Heart left ventricle (tissue), 16 donors: Measurements from ENCODE around the gene ASPA. TPM values are rescaled to one million over a fixed set of nuclear protein-coding genes. Genes with fewer than 3 reads are reported as not detected.
A peak's percentile ranks its signal among the peaks of the same experiment; 100 is the strongest.
"Not testable (repeated sequence)": the region's sequence is repeated elsewhere in the genome, so short reads cannot be mapped to it uniquely, and the experiment has no call there.

Source experiments
- ATAC-seq, 4 donors: fragments of 200-7000 bp; cut with Tn5 transposase; one replicate each; pipeline ENCODE4 v1.9.1; 2020 to 2022; ENCODE audit warnings: moderate library complexity in 4 of 4, mild to moderate bottlenecking in 3 of 4, moderate number of reproducible peaks in 1 of 4
- DNase-seq, 5 donors: peaks; one replicate each; pipeline ENCODE4 v3.0.0-alpha.2; 2020
- H3K27ac ChIP-seq, 12 donors: fragments of 200-600 bp; sonication (generic) in 4 of 12; one replicate each; pipeline versions ENCODE4 v1.5.0 to v1.8.0; 2016 to 2022; ENCODE audit warnings: mild to moderate bottlenecking in 2 of 12
- H3K27me3 ChIP-seq, 9 donors: fragments of 200-600 bp; sonication (generic) in 2 of 9; one replicate each; pipeline versions ENCODE4 v1.5.1 to v1.8.0; 2016 to 2022; ENCODE audit warnings: mild to moderate bottlenecking in 3 of 9
- H3K36me3 ChIP-seq, 9 donors: fragments of 200-600 bp; sonication (generic) in 2 of 9; one replicate each; pipeline versions ENCODE4 v1.5.0 to v1.8.0; 2018 to 2022; ENCODE audit warnings: mild to moderate bottlenecking in 2 of 9
- H3K4me1 ChIP-seq, 12 donors: fragments of 200-600 bp; sonication (generic) in 4 of 12; one replicate each; pipeline versions ENCODE4 v1.5.0 to v1.8.0; 2016 to 2022; ENCODE audit warnings: mild to moderate bottlenecking in 3 of 12
- H3K4me3 ChIP-seq, 12 donors: fragments of 200-600 bp; sonication (generic) in 4 of 12; one replicate each; pipeline versions ENCODE4 v1.5.0 to v1.8.0; 2017 to 2022; ENCODE audit warnings: mild to moderate bottlenecking in 9 of 12, moderate library complexity in 4 of 12
- H3K9me3 ChIP-seq, 12 donors: fragments of 200-600 bp; sonication (generic) in 4 of 12; one replicate each; pipeline versions ENCODE4 v1.5.0 to v1.8.0; 2016 to 2022; ENCODE audit warnings: mild to moderate bottlenecking in 1 of 12
- CTCF ChIP-seq, 12 donors: fragments of 200-600 bp; sonication (generic) in 4 of 12; IDR thresholded peaks; one replicate each; pipeline versions ENCODE4 v1.5.0 to v1.8.0; 2018 to 2022; ENCODE audit warnings: antibody characterized with exemption in 12 of 12, mild to moderate bottlenecking in 5 of 12
- POLR2A ChIP-seq, 2 donors: fragments of 450-650 bp; IDR thresholded peaks; one replicate each; pipeline ENCODE4 v1.6.1; 2017; ENCODE audit warnings: antibody characterized with exemption in 2 of 2, mild to moderate bottlenecking in 2 of 2, moderate library complexity in 2 of 2
- WGBS, 4 donors: extraction: QIAGEN DNeasy Blood & Tissue Kit in 2 of 4; methylation state at CpG; one replicate each; pipeline versions ENCODE4 v1.1.5 to v1.1.7; 2013 to 2018; 5-methylcytosine and 5-hydroxymethylcytosine counted together
- intact Hi-C, 10 donors: fragments of 100-400 bp; cut with DNase I; formaldehyde crosslinking; loops; one replicate each; pipeline versions ENCODE4 v1.11.1 to v1.14.2; 2022
- long read RNA-seq, 3 donors: library from polyadenylated mRNA; unstranded; transcript quantifications; one replicate each; pipeline ENCODE4 v2.0.0, GENCODE V29; 2020 to 2021
- polyA plus RNA-seq, 2 donors: library from polyadenylated mRNA; stranded (reverse); fragments of 200-250 nt; gene quantifications; one replicate each; pipeline ENCODE4 v1.2.3, GENCODE V29; 2013
- total RNA-seq, 9 donors: library from RNA; depleted of rRNA in 2 of 9; stranded (reverse); fragments of >200 nt in 2 of 9; fragmentation: NEBNext Ultra II Directional in 3 of 9; extraction: Animal tissue kit (Norgen Biotek cat#: 25700) in 3 of 9; gene quantifications; one replicate each; pipeline versions ENCODE4 v1.1.0 to v1.2.4, GENCODE V29; 2016 to 2023
- donor health status: ischemic (EF 13 %, LVEDD 7.1; RV severe dilation, severe dysfunction).
- donor health status: healthy with polysubstance abuse.
- donor health status: DM: no; HTN: yes; CAD: no.
- donor health status: DM: no; HTN: no; CAD: no.
- donor health status: ischemic (EF 25% LVEDD 6.9; RV normal size, moderate dysfunction).
- donor health status: ischemic (EF 25% LVEDD 5.7; RV mildly dilated, moderate dysfunction).
- donor health status: healthy.
- donor health status: DM: yes; HTN: yes; CAD: no.
- donor health status: ischemic (EF 35%, LVEDD 5.7; RV mildly dilated, moderate dysfunction).
- donor health status: nonischemic (EF 11% LVEDD 7.7; RV severe dilation, severe dysfunction).
- donor health status: DM: yes; HTN: yes; CAD: no.
- donor health status: PGD.
- donor health status: ischemic (EF 29% LVEDD 5.4; RV normal size, mild dysfunction).
- donor health status: nonischemic (EF 23%, LVEDD 6.1; RV moderate dilation, normal function).

Gene ASPA
- 1 to 10 TPM in 6 of 9 donors, under 1 TPM in 3; 0.44 to 2.4 (median 1.3) TPM for total RNA-seq
- polyA plus RNA-seq, result under 1 TPM; 0.26 to 0.88 TPM
- long read RNA-seq, donor 1, result 0 reads
- long read RNA-seq, donor 2, full-length matches to known transcripts, result 2 of 2 reads
- long read RNA-seq, donor 2, partial matches to known transcripts, result 0 of 2 reads
- long read RNA-seq, donor 2, other reads (novel, unspliced or antisense), result 0 of 2 reads
- long read RNA-seq, donor 3, result 0 reads

- peak in 1 of 4 donors; percentile 65 for ATAC-seq
- peak in 1 of 12 donors; percentile 6 for TF ChIP-seq CTCF (IDR thresholded peaks at IDR 0.05)
- no peak for TF ChIP-seq POLR2A (IDR thresholded peaks at IDR 0.05)
- Histone ChIP-seq H3K36me3 (no peaks in the 10 kb centered on the region), H3K4me3 (peak within 1 kb of the TSS in 10 of 12 donors; percentile 17 to 61 (median 43)), H3K27me3 (no peaks in the 10 kb centered on the region), H3K27ac (peak within 1 kb of the TSS in 4 of 12 donors; percentile 3 to 38 (median 19)), H3K4me1 (peaks cover 0 to 13% (median 0%) of the 10 kb centered on the region in 12 donors), H3K9me3 (no peaks in the 10 kb centered on the region)
- intact Hi-C loops, result no loop called here
- no peak for DNase-seq
- whole genome bisulfite sequencing, 4 donors, result 51 to 70% (median 61%) methylated on average over 7 of the region's 7 CpGs
Observed at GRCh38 chr17:3475812-3476610, at the start of gene ASPA. Gene ASPA, plus strand, starts transcription at chr17:3475997. Its CDS starts 163 bp downstream, at chr17:3476160.

- H3K4me3 ChIP-seq, H3K36me3 ChIP-seq, H3K27me3 ChIP-seq, H3K4me1 ChIP-seq, intact Hi-C loops, H3K27ac ChIP-seq, DNase-seq: not testable (repeated sequence)
- peaks cover 0 to 16% (median 0%) of the 10 kb centered on the region in 12 donors for H3K9me3 ChIP-seq
- 21 to 33% (median 27%) methylated on average over 7 of the region's 7 CpGs for WGBS, 4 donors
- ATAC-seq, result peak in 1 of 4 donors; percentile 42
Observed at GRCh38 chr17:3433215-3433614, 42.6 kb upstream of the ASPA start.

GRCh38 chr17:3433741-3434140 lies 42.1 kb upstream of the ASPA start, which contains the start of gene OR1E2:
Gene OR1E2, minus strand, starts transcription at chr17:3433841. Its CDS starts 0 bp downstream, at chr17:3433841.
- Histone ChIP-seq H3K4me3 (no peak within 1 kb of the TSS), H3K36me3 (no peaks in the 10 kb centered on the region), H3K4me1 (no peaks in the 10 kb centered on the region), H3K9me3 (peaks cover 0 to 16% (median 0%) of the 10 kb centered on the region in 12 donors), H3K27me3 (peaks cover 0 to 4% (median 0%) of the 10 kb centered on the region in 9 donors), H3K27ac (no peak within 1 kb of the TSS)
- intact Hi-C loops, result no loop called here
- TF ChIP-seq CTCF (IDR thresholded peaks at IDR 0.05) (no peak), POLR2A (IDR thresholded peaks at IDR 0.05) (no peak)
- DNase-seq (no peak), ATAC-seq (no peak)
- WGBS, 4 donors, result 68 to 73% (median 69%) methylated on average over 3 of the region's 3 CpGs

- no peak for TF ChIP-seq CTCF (IDR thresholded peaks at IDR 0.05)
- no peak for TF ChIP-seq POLR2A (IDR thresholded peaks at IDR 0.05)
- H3K9me3 ChIP-seq, result no peaks in the 10 kb centered on the region
- no peak overlapping the region for H3K4me3 ChIP-seq
- H3K27ac ChIP-seq, result no peak overlapping the region
- peaks cover 0 to 6% (median 0%) of the 10 kb centered on the region in 9 donors for H3K27me3 ChIP-seq
- 43 to 66% (median 49%) methylated on average over 1 of the region's 1 CpG for WGBS, 4 donors
- no peaks in the 10 kb centered on the region for H3K4me1 ChIP-seq
- no peak for ATAC-seq
- no peaks in the 10 kb centered on the region for H3K36me3 ChIP-seq
- no peak for DNase-seq
- intact Hi-C loops, result no loop called here
Observed at GRCh38 chr17:3438368-3438767, 37.4 kb upstream of the ASPA start.
